ENCODE measurements around the gene PPFIBP1.

PPFIBP1 gene

GRCh38 chr12:27513155-27513824, 10.7 kb upstream of the PPFIBP1 start:
- no peak for DNase-seq

GRCh38 chr12:27515671-27516070, 8.3 kb upstream of the PPFIBP1 start:
- no peak for DNase-seq

GRCh38 chr12:27516625-27517024, 7.4 kb upstream of the PPFIBP1 start:
- no peak for DNase-seq

- no peak for DNase-seq
Observed at GRCh38 chr12:27517546-27517945, 6.5 kb upstream of the PPFIBP1 start.

GRCh38 chr12:27517961-27518665, 5.9 kb upstream of the PPFIBP1 start:
- DNase-seq: no peak

- no peak for DNase-seq
Observed at GRCh38 chr12:27521066-27521465, 2.9 kb upstream of the PPFIBP1 start.

GRCh38 chr12:27521981-27522380, 2.0 kb upstream of the PPFIBP1 start:
- no peak for DNase-seq

GRCh38 chr12:27523305-27523641, 733 bp upstream of the PPFIBP1 start:
- DNase-seq: no peak

- no peak for DNase-seq
Observed at GRCh38 chr12:27524494-27524835, 459 bp downstream of the PPFIBP1 start.

- DNase-seq: no peak
Observed at GRCh38 chr12:27524839-27525753, 1.1 kb downstream of the PPFIBP1 start.

- no peak for DNase-seq
Observed at GRCh38 chr12:27527512-27527911, 3.5 kb downstream of the PPFIBP1 start.

- no peak for DNase-seq
Observed at GRCh38 chr12:27528788-27529187, 4.8 kb downstream of the PPFIBP1 start.

GRCh38 chr12:27530157-27530922, 6.3 kb downstream of the PPFIBP1 start:
- DNase-seq: no peak

GRCh38 chr12:27531896-27532295, 7.9 kb downstream of the PPFIBP1 start:
- DNase-seq: no peak

- no peak for DNase-seq
Observed at GRCh38 chr12:27534060-27534764, 10.2 kb downstream of the PPFIBP1 start.

- no peak for DNase-seq
Observed at GRCh38 chr12:27534765-27535161, 10.8 kb downstream of the PPFIBP1 start.

- DNase-seq: no peak
Observed at GRCh38 chr12:27535318-27535717, 11.3 kb downstream of the PPFIBP1 start.

GRCh38 chr12:27537855-27538675, 14.1 kb downstream of the PPFIBP1 start:
- no peak for DNase-seq

- DNase-seq: no peak
Observed at GRCh38 chr12:27539191-27539631, 15.2 kb downstream of the PPFIBP1 start.

- DNase-seq: no peak
Observed at GRCh38 chr12:27541031-27541719, 17.2 kb downstream of the PPFIBP1 start.

GRCh38 chr12:27542628-27543027, 18.6 kb downstream of the PPFIBP1 start:
- no peak for DNase-seq
